SK-N-SH treated with all-trans-retinoic acid at 6 μM for 48 hours (cell line): ENCODE data around the gene TASOR2.

Experiments
- ESRRG ChIP-seq: fragments of 250-450 bp; sonication (Bioruptor Pico); IDR thresholded peaks from 2 replicates; pipeline ENCODE4 v1.6.1; 2021; ENCODE audit warnings: mild to moderate bottlenecking
- GLIS3 ChIP-seq: fragments of 250-450 bp; sonication (Bioruptor Pico); IDR thresholded peaks from 2 replicates; pipeline ENCODE4 v1.5.0; 2020; ENCODE audit warnings: mild to moderate bottlenecking, moderate library complexity
- OSR1 ChIP-seq: fragments of 250-450 bp; sonication (Bioruptor Pico); IDR thresholded peaks from 2 replicates; pipeline ENCODE4 v1.8.0; 2022; ENCODE audit warnings: moderate library complexity, mild to moderate bottlenecking, inconsistent platforms
- RARB ChIP-seq: fragments of 250-450 bp; sonication (Bioruptor Pico); IDR thresholded peaks from 2 replicates; pipeline ENCODE4 v1.8.0; 2021; ENCODE audit warnings: mild to moderate bottlenecking, moderate library complexity
- ZC3H10 ChIP-seq: fragments of 250-450 bp; sonication (Bioruptor Pico); IDR thresholded peaks from 2 replicates; pipeline ENCODE4 v1.5.1; 2021; ENCODE audit warnings: mild to moderate bottlenecking, moderate library complexity
- ZFP30 ChIP-seq: fragments of 450-650 bp; formaldehyde crosslinking; IDR thresholded peaks from 2 replicates; pipeline ENCODE4 v1.5.0; 2022; ENCODE audit warnings: mild to moderate bottlenecking, moderate library complexity
- ZNF8 ChIP-seq: fragments of 450-650 bp; formaldehyde crosslinking; IDR thresholded peaks from 2 replicates; pipeline ENCODE4 v1.5.0; 2020; ENCODE audit warnings: mild to moderate bottlenecking, moderate library complexity
- TF ChIP-seq, protein P1 (sequence below): fragments of 250-450 bp; sonication (Bioruptor Pico); IDR thresholded peaks from 2 replicates; pipeline ENCODE4 v1.8.0; 2020; ENCODE audit warnings: mild to moderate bottlenecking, moderate library complexity, borderline replicate concordance
- TF ChIP-seq, protein P2 (sequence below): fragments of 250-450 bp; sonication (Bioruptor Pico); IDR thresholded peaks from 2 replicates; pipeline ENCODE4 v1.5.1; 2020; ENCODE audit warnings: low read depth, mild to moderate bottlenecking, moderate library complexity

DNA sequence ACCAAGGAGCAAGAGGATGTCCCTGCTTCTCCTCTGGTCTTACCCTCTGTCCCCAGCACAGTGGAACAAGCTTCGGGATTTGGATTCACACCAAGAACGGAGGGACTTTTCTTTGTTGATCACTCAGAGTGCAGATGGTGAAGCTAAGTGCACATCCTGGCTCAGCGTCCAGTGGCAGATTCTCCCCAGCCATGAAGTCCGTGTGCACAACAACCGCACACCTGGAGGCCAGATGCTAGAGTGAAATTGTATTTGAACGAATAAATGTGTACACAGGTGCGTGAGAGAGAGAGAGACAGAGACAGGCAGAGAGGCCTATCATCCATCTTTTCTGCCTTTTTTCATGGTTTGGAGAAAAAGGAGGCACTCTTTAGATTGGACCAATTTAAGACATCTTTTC lies 49.7 kb upstream of the TASOR2 start:
- no peak for TF ChIP-seq ZNF8 (CRISPR knock-in tag)
- TF ChIP-seq ZFP30 (CRISPR knock-in tag), result no peak
- no peak for TF ChIP-seq ESRRG
- TF ChIP-seq GLIS3, result no peak
- TF ChIP-seq, protein P1, sequence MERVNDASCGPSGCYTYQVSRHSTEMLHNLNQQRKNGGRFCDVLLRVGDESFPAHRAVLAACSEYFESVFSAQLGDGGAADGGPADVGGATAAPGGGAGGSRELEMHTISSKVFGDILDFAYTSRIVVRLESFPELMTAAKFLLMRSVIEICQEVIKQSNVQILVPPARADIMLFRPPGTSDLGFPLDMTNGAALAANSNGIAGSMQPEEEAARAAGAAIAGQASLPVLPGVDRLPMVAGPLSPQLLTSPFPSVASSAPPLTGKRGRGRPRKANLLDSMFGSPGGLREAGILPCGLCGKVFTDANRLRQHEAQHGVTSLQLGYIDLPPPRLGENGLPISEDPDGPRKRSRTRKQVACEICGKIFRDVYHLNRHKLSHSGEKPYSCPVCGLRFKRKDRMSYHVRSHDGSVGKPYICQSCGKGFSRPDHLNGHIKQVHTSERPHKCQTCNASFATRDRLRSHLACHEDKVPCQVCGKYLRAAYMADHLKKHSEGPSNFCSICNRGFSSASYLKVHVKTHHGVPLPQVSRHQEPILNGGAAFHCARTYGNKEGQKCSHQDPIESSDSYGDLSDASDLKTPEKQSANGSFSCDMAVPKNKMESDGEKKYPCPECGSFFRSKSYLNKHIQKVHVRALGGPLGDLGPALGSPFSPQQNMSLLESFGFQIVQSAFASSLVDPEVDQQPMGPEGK (CRISPR knock-in tag), result no peak
- TF ChIP-seq, protein P2, sequence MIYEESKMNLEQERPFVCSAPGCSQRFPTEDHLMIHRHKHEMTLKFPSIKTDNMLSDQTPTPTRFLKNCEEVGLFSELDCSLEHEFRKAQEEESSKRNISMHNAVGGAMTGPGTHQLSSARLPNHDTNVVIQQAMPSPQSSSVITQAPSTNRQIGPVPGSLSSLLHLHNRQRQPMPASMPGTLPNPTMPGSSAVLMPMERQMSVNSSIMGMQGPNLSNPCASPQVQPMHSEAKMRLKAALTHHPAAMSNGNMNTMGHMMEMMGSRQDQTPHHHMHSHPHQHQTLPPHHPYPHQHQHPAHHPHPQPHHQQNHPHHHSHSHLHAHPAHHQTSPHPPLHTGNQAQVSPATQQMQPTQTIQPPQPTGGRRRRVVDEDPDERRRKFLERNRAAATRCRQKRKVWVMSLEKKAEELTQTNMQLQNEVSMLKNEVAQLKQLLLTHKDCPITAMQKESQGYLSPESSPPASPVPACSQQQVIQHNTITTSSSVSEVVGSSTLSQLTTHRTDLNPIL, result no peak
- TF ChIP-seq OSR1 (CRISPR knock-in tag), result no peak
- TF ChIP-seq RARB (CRISPR knock-in tag), result no peak
- TF ChIP-seq ZC3H10 (CRISPR knock-in tag), result no peak
